SK-N-SH (cell line): ENCODE measurements around the gene LNP1. TPM values are rescaled to one million over a fixed set of nuclear protein-coding genes. Genes with fewer than 3 reads are reported as not detected.

Experiments
- CTCF ChIA-PET: fragments of 300-600, 350-600 bp; formaldehyde crosslinking; extraction: SDS; loops from one replicate; lab custom pipeline; 2021; lab: Yijun Ruan, JAX
- POLR2A ChIA-PET: fragments of 350-600 bp; sonication (Branson Sonifier 250); formaldehyde crosslinking; extraction: SDS; loops from one replicate; lab custom pipeline; 2020; ENCODE audit warnings: antibody characterized with exemption, inconsistent platforms; lab: Yijun Ruan, JAX
- DNase-seq: peaks from one replicate; pipeline ENCODE4 v3.0.0; 2012
- H2AFZ ChIP-seq: fragments of 200-600 bp; sonication (generic); 2 replicates; pipeline ENCODE4 v1.8.1; 2016; ENCODE audit warnings: antibody characterized with exemption, mild to moderate bottlenecking, low read depth
- H3F3A ChIP-seq: fragments of 200-600 bp; sonication (generic); replicated peaks from 2 replicates; pipeline ENCODE3; 2016; ENCODE audit warnings: antibody characterized with exemption, mild to moderate bottlenecking; ENCODE audit not compliant: insufficient read depth
- H3K27ac ChIP-seq, 2 experiments: fragments of 200-500 bp in 1 of 2; fragments of 200-600 bp in 1 of 2; sonication (Bioruptor generic) in 1 of 2; sonication (generic), shearing (Covaris generic) in 1 of 2; 2 replicates each; pipeline versions ENCODE4 v1.5.1 to v1.6.1; 2014 to 2016; ENCODE audit warnings: low read depth in 2 of 2, inconsistent platforms in 1 of 2, low read length in 1 of 2, mild to moderate bottlenecking in 1 of 2, mixed read lengths in 1 of 2
- H3K27me3 ChIP-seq: fragments of 200-600 bp; sonication (generic), shearing (Covaris generic); 2 replicates; pipeline ENCODE4 v1.6.1; 2016; ENCODE audit warnings: mixed run types; ENCODE audit not compliant: insufficient read depth
- H3K36me3 ChIP-seq, 2 experiments: fragments of 200-500 bp in 1 of 2; fragments of 200-600 bp in 1 of 2; sonication (Bioruptor generic) in 1 of 2; sonication (generic) in 1 of 2; replicated peaks in 1 of 2; 2 replicates each; pipeline versions ENCODE3 to v1.5.1; 2014 to 2016; ENCODE audit warnings: low read length in 1 of 2, mild to moderate bottlenecking in 1 of 2; ENCODE audit not compliant: insufficient read depth in 2 of 2, control insufficient read depth in 1 of 2
- H3K4me1 ChIP-seq, 2 experiments: fragments of 200-500 bp in 1 of 2; fragments of 200-600 bp in 1 of 2; sonication (Bioruptor generic) in 1 of 2; sonication (generic), shearing (Covaris generic) in 1 of 2; 2 replicates each; pipeline versions ENCODE4 v1.5.1 to v1.6.1; 2014 to 2016; ENCODE audit warnings: low read depth in 1 of 2, low read length in 1 of 2, mixed run types in 1 of 2; ENCODE audit not compliant: insufficient read depth in 2 of 2, control insufficient read depth in 1 of 2
- H3K4me2 ChIP-seq: fragments of 200-600 bp; sonication (generic), shearing (Covaris generic); 2 replicates; pipeline ENCODE4 v1.6.1; 2017; ENCODE audit warnings: mixed run types
- H3K4me3 ChIP-seq, 2 experiments: fragments of 200-500 bp in 1 of 2; fragments of 200-600 bp in 1 of 2; sonication (Bioruptor generic) in 1 of 2; sonication (generic), shearing (Covaris generic) in 1 of 2; 2 replicates each; pipeline versions ENCODE4 v1.5.1 to v1.8.1; 2014 to 2016; ENCODE audit warnings: low read depth in 2 of 2, inconsistent platforms in 1 of 2, low read length in 1 of 2, mild to moderate bottlenecking in 1 of 2, mixed read lengths in 1 of 2, moderate library complexity in 1 of 2
- H3K79me2 ChIP-seq: fragments of 200-600 bp; sonication (generic); 2 replicates; pipeline ENCODE4 v1.8.1; 2017; ENCODE audit warnings: mild to moderate bottlenecking; ENCODE audit not compliant: insufficient read depth
- H3K9ac ChIP-seq: fragments of 200-600 bp; sonication (generic); 2 replicates; pipeline ENCODE4 v1.6.1; 2017; ENCODE audit warnings: mixed run types
- H3K9me2 ChIP-seq: fragments of 200-600 bp; sonication (generic); 2 replicates; pipeline ENCODE4 v1.6.1; 2017; ENCODE audit warnings: mixed run types
- H3K9me3 ChIP-seq: fragments of 200-600 bp; sonication (generic); 2 replicates; pipeline ENCODE4 v1.6.1; 2017; ENCODE audit warnings: mixed run types, mild to moderate bottlenecking, moderate library complexity
- H4K20me1 ChIP-seq: fragments of 200-600 bp; sonication (generic); 2 replicates; pipeline ENCODE4 v1.6.1; 2017; ENCODE audit warnings: mild to moderate bottlenecking, mixed run types; ENCODE audit not compliant: insufficient read depth
- CTCF ChIP-seq: fragments of 200-600 bp; sonication (generic); IDR thresholded peaks from 2 replicates; pipeline ENCODE4 v1.6.1; 2017; ENCODE audit warnings: antibody characterized with exemption, mild to moderate bottlenecking, moderate library complexity
- FOXM1 ChIP-seq: IDR thresholded peaks from 2 replicates; pipeline ENCODE4 v1.4.0; 2012; ENCODE audit warnings: low read depth, mild to moderate bottlenecking
- GABPA ChIP-seq: IDR thresholded peaks from 2 replicates; pipeline ENCODE4 v1.4.0; 2012; ENCODE audit warnings: low read depth, mild to moderate bottlenecking
- GATA2 ChIP-seq: sonication (generic); formaldehyde crosslinking; IDR thresholded peaks from 2 replicates; pipeline ENCODE4 v1.5.0; 2020; ENCODE audit warnings: mild to moderate bottlenecking, missing genetic modification reagents
- NFIC ChIP-seq: IDR thresholded peaks from 2 replicates; pipeline ENCODE4 v1.4.0; 2012; ENCODE audit warnings: borderline replicate concordance
- RAD21 ChIP-seq: IDR thresholded peaks from 2 replicates; pipeline ENCODE4 v1.6.1; 2012; ENCODE audit warnings: mild to moderate bottlenecking, low read length
- REST ChIP-seq: IDR thresholded peaks from 2 replicates; pipeline ENCODE4 v1.6.1; 2012; ENCODE audit warnings: mild to moderate bottlenecking, low read depth, low read length, moderate library complexity
- SMC3 ChIP-seq: IDR thresholded peaks from 2 replicates; pipeline ENCODE4 v1.6.1; 2012; ENCODE audit warnings: low read depth, low read length, improper control_type of control experiment
- TCF12 ChIP-seq: IDR thresholded peaks from 2 replicates; pipeline ENCODE4 v1.4.0; 2012
- USF2 ChIP-seq: fragments of 150-350 bp; IDR thresholded peaks from 2 replicates; pipeline ENCODE4 v1.6.1; 2017; ENCODE audit warnings: antibody characterized with exemption, low read length, low read depth, borderline replicate concordance
- WGBS: methylation state at CpG from one replicate; pipeline ENCODE4 v1.1.6; 2017; ENCODE audit warnings: low lambda C conversion rate; 5-methylcytosine and 5-hydroxymethylcytosine counted together
- polyA plus RNA-seq, 3 experiments: library from polyadenylated mRNA; depleted of rRNA; stranded (reverse); fragments of >200 nt; gene quantifications; 2 replicates each; pipeline ENCODE4 v1.2.3, GENCODE V29; 2012
- TF ChIP-seq, protein P1 (sequence below): fragments of 150-350 bp; IDR thresholded peaks from 2 replicates; pipeline ENCODE4 v1.6.1; 2016; ENCODE audit warnings: mild to moderate bottlenecking, low read depth, low read length

Gene LNP1
- polyA plus RNA-seq, 1 of the 3 experiments (the other 2 are of a cell fraction): 2.3 TPM

DNA sequence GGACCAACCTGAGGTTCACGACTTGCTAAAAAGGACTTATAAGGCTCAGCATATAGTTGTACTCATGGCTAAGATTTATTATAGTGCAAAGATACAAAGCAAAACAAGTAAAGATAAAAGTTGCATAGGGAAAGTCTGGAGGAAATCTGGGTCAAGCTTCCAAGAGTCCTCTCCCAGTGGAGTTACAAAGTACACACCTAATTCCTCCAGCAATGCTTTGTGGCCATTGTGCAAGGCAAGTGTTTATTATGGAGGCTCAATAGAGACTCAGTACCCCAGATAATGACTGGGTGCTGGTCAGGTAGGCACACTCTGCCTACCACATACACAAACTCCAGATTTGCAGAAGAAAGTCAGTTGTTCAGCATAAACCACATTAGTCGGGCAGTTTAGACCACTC lies 22.9 kb downstream of the LNP1 start:
- Histone ChIP-seq H4K20me1 (no peaks in the 10 kb centered on the region), H3F3A (no peaks in the 10 kb centered on the region), H3K27me3 (no peaks in the 10 kb centered on the region), H3K4me3 (no peak overlapping the region), H3K27ac (no peak overlapping the region), H2AFZ (no peak overlapping the region), H3K4me2 (no peak overlapping the region), H3K9me3 (no peaks in the 10 kb centered on the region), H3K9me2 (no peaks in the 10 kb centered on the region), H3K36me3 (no peaks in the 10 kb centered on the region), H3K9ac (no peak overlapping the region), H3K79me2 (no peaks in the 10 kb centered on the region), H3K4me1 (no peaks in the 10 kb centered on the region; a peak in 2 of 4 replicates)
- WGBS: 91% methylated on average over 2 of the region's 2 CpGs
- ChIA-PET POLR2A (no interaction called here), CTCF (interaction anchor here (1.2 kb wide), 1 partner anchor 592 kb away, joined by 3 read pairs; no protein-coding TSS in a partner anchor)
- no peak for DNase-seq
- TF ChIP-seq FOXM1: no peak
- no peak for TF ChIP-seq TCF12
- TF ChIP-seq USF2: no peak
- TF ChIP-seq CTCF: no peak
- TF ChIP-seq GABPA: no peak
- TF ChIP-seq GATA2 (CRISPR knock-in tag): no peak
- no peak for TF ChIP-seq NFIC
- TF ChIP-seq, protein P1, sequence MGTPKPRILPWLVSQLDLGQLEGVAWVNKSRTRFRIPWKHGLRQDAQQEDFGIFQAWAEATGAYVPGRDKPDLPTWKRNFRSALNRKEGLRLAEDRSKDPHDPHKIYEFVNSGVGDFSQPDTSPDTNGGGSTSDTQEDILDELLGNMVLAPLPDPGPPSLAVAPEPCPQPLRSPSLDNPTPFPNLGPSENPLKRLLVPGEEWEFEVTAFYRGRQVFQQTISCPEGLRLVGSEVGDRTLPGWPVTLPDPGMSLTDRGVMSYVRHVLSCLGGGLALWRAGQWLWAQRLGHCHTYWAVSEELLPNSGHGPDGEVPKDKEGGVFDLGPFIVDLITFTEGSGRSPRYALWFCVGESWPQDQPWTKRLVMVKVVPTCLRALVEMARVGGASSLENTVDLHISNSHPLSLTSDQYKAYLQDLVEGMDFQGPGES: no peak
- no peak for TF ChIP-seq RAD21
- TF ChIP-seq SMC3: no peak
- no peak for TF ChIP-seq REST
